GM21515 (cell line): ENCODE results near the gene LRFN2.

Source experiments
- ATAC-seq: cut with Tn5 transposase; IDR thresholded peaks from one replicate; pipeline ENCODE4 v1.9.1; 2021; ENCODE audit not compliant: unreplicated experiment

LRFN2 gene

GRCh38 chr6:40439026-40439800 lies 148.0 kb downstream of the LRFN2 start:
- ATAC-seq, result no peak

GRCh38 chr6:40438246-40438887 lies 148.8 kb downstream of the LRFN2 start:
- ATAC-seq, result no peak

GRCh38 chr6:40437631-40438030 lies 149.5 kb downstream of the LRFN2 start:
- no peak for ATAC-seq

- ATAC-seq, result no peak
These were observed 150.2 kb downstream of the LRFN2 start for GRCh38 chr6:40436685-40437604.

- no peak for ATAC-seq
These were observed 154.2 kb downstream of the LRFN2 start for GRCh38 chr6:40432982-40433381.

- ATAC-seq, result no peak
These were observed 155.5 kb downstream of the LRFN2 start for GRCh38 chr6:40431706-40432105.

- no peak for ATAC-seq
These were observed 160.0 kb downstream of the LRFN2 start for GRCh38 chr6:40427196-40427595.

GRCh38 chr6:40426346-40427066 lies 160.7 kb downstream of the LRFN2 start:
- ATAC-seq, result no peak

- ATAC-seq, result no peak
These were observed 161.8 kb downstream of the LRFN2 start for GRCh38 chr6:40425192-40425919.

- no peak for ATAC-seq
These were observed 165.1 kb downstream of the LRFN2 start for GRCh38 chr6:40422046-40422445.

GRCh38 chr6:40419946-40420728 lies 167.0 kb downstream of the LRFN2 start:
- ATAC-seq, result no peak

- ATAC-seq, result no peak
These were observed 167.8 kb downstream of the LRFN2 start for GRCh38 chr6:40419377-40419776.

- ATAC-seq, result no peak
These were observed 170.1 kb downstream of the LRFN2 start for GRCh38 chr6:40417031-40417430.

- ATAC-seq, result no peak
These were observed 172.5 kb downstream of the LRFN2 start for GRCh38 chr6:40414617-40415016.

- ATAC-seq, result no peak
These were observed 173.9 kb downstream of the LRFN2 start for GRCh38 chr6:40413239-40413638.

- ATAC-seq, result no peak
These were observed 175.3 kb downstream of the LRFN2 start for GRCh38 chr6:40411881-40412280.

GRCh38 chr6:40410821-40411220 lies 176.3 kb downstream of the LRFN2 start:
- no peak for ATAC-seq

GRCh38 chr6:40409716-40410397 lies 177.3 kb downstream of the LRFN2 start:
- no peak for ATAC-seq
